ENCODE results near the gene PNLIP.

GRCh38 chr10:116545756-116546155 is at the start of gene PNLIP:
- TF ChIP-seq, protein P1, sequence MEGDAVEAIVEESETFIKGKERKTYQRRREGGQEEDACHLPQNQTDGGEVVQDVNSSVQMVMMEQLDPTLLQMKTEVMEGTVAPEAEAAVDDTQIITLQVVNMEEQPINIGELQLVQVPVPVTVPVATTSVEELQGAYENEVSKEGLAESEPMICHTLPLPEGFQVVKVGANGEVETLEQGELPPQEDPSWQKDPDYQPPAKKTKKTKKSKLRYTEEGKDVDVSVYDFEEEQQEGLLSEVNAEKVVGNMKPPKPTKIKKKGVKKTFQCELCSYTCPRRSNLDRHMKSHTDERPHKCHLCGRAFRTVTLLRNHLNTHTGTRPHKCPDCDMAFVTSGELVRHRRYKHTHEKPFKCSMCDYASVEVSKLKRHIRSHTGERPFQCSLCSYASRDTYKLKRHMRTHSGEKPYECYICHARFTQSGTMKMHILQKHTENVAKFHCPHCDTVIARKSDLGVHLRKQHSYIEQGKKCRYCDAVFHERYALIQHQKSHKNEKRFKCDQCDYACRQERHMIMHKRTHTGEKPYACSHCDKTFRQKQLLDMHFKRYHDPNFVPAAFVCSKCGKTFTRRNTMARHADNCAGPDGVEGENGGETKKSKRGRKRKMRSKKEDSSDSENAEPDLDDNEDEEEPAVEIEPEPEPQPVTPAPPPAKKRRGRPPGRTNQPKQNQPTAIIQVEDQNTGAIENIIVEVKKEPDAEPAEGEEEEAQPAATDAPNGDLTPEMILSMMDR (conservative IDR thresholded peaks at IDR 0.05), result no peak
- no peak for TF ChIP-seq ZFX (IDR thresholded peaks at IDR 0.05)

Data from C4-2B (cell line).